Right lobe of liver (tissue), 6 donors: ENCODE measurements around the gene MOXD1. TPM values are rescaled to one million over a fixed set of nuclear protein-coding genes. Genes with fewer than 3 reads are reported as not detected.

ENCODE experiments used
- ATAC-seq, 4 donors: fragments of 200-7000 bp; cut with Tn5 transposase; one replicate each; pipeline ENCODE4 v1.9.1; 2020; ENCODE audit warnings: mild to moderate bottlenecking in 4 of 4, moderate library complexity in 4 of 4
- DNase-seq, 3 donors: peaks; one replicate each; pipeline ENCODE4 v3.0.0-alpha.2; 2020
- H3K27ac ChIP-seq, 3 donors: fragments of 200-600 bp; one replicate each; pipeline ENCODE4 v1.8.0; 2022
- H3K27me3 ChIP-seq, 2 donors: fragments of 200-600 bp; one replicate each; pipeline ENCODE4 v1.8.0; 2022
- H3K36me3 ChIP-seq, 4 donors: fragments of 200-600 bp; sonication (generic) in 1 of 4; one replicate each; pipeline versions ENCODE4 v1.5.1 to v1.8.0; 2017 to 2022; ENCODE audit warnings: control low read depth in 1 of 4
- H3K4me1 ChIP-seq, 4 donors: fragments of 200-600 bp; sonication (generic) in 1 of 4; one replicate each; pipeline versions ENCODE4 v1.5.1 to v1.8.0; 2017 to 2022; ENCODE audit warnings: control low read depth in 1 of 4
- H3K4me3 ChIP-seq, 3 donors: fragments of 200-600 bp; one replicate each; pipeline ENCODE4 v1.8.0; 2022
- H3K9me3 ChIP-seq, 4 donors: fragments of 200-600 bp; sonication (generic) in 1 of 4; one replicate each; pipeline versions ENCODE4 v1.5.1 to v1.8.0; 2017 to 2022; ENCODE audit warnings: control low read depth in 1 of 4
- POLR2A ChIP-seq: fragments of 450-650 bp; IDR thresholded peaks from one replicate; pipeline ENCODE4 v1.6.1; 2017; ENCODE audit warnings: antibody characterized with exemption, mild to moderate bottlenecking
- WGBS: methylation state at CpG from one replicate; pipeline ENCODE4 v1.1.6; 2018; ENCODE audit warnings: low coverage, low lambda C conversion rate; ENCODE audit not compliant: insufficient coverage; ENCODE audit errors: missing lambda C conversion rate; 5-methylcytosine and 5-hydroxymethylcytosine counted together
- intact Hi-C, 2 donors: fragments of 100-400 bp; cut with DNase I; formaldehyde crosslinking; loops; one replicate each; pipeline versions ENCODE4 v1.11.2 to v1.14.1; 2022
- total RNA-seq, 6 experiments: library from RNA; depleted of rRNA in 2 of 6; stranded (reverse); fragments of >200 nt in 2 of 6; fragmentation: NEBNext Ultra II Directional in 3 of 6; extraction: Animal tissue kit (Norgen Biotek cat#: 25700) in 3 of 6; gene quantifications; one replicate each; pipeline versions ENCODE4 v1.1.0 to v1.2.4, GENCODE V29; 2016 to 2023
- TF ChIP-seq, protein P1 (sequence below), 4 donors: fragments of 200-600 bp in 3 of 4; fragments of 450-650 bp in 1 of 4; IDR thresholded peaks; one replicate each; pipeline versions ENCODE4 v1.5.1 to v1.8.0; 2016 to 2022; ENCODE audit warnings: antibody characterized with exemption in 4 of 4, mild to moderate bottlenecking in 2 of 4
- donor health status: DM: no; HTN: yes; CAD: no.
- donor health status: DM: no; HTN: no; CAD: no.
- donor health status: DM: no; HTN: no; CAD: no.
- donor health status: DM: no; HTN: yes; CAD: no.
- donor health status: DM: no; HTN: yes; CAD: no.

MOXD1 gene
- total RNA-seq, 6 experiments from 2014 or later: 0.24 to 2.3 (median 1.0) TPM; not detected in 1

GRCh38 chr6:132391391-132392269, 9.6 kb downstream of the MOXD1 start:
- no peaks in the 10 kb centered on the region for H3K4me1 ChIP-seq
- intact Hi-C loops: loop anchor here in 1 of 2 donors (10.0 kb wide), 1 partner anchor 87 kb away; no protein-coding TSS in a partner anchor
- no peaks in the 10 kb centered on the region for H3K36me3 ChIP-seq
- no peak overlapping the region for H3K27ac ChIP-seq
- 51% methylated on average over 11 of the region's 12 CpGs for WGBS
- DNase-seq (no peak), ATAC-seq (no peak)
- no peak overlapping the region for H3K4me3 ChIP-seq
- peaks cover 0 to 4% (median 0%) of the 10 kb centered on the region in 4 donors for H3K9me3 ChIP-seq
- no peak for TF ChIP-seq POLR2A
- TF ChIP-seq, protein P1, sequence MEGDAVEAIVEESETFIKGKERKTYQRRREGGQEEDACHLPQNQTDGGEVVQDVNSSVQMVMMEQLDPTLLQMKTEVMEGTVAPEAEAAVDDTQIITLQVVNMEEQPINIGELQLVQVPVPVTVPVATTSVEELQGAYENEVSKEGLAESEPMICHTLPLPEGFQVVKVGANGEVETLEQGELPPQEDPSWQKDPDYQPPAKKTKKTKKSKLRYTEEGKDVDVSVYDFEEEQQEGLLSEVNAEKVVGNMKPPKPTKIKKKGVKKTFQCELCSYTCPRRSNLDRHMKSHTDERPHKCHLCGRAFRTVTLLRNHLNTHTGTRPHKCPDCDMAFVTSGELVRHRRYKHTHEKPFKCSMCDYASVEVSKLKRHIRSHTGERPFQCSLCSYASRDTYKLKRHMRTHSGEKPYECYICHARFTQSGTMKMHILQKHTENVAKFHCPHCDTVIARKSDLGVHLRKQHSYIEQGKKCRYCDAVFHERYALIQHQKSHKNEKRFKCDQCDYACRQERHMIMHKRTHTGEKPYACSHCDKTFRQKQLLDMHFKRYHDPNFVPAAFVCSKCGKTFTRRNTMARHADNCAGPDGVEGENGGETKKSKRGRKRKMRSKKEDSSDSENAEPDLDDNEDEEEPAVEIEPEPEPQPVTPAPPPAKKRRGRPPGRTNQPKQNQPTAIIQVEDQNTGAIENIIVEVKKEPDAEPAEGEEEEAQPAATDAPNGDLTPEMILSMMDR (IDR thresholded peaks at IDR 0.05): no peak
- H3K27me3 ChIP-seq: no peaks in the 10 kb centered on the region

DNA sequence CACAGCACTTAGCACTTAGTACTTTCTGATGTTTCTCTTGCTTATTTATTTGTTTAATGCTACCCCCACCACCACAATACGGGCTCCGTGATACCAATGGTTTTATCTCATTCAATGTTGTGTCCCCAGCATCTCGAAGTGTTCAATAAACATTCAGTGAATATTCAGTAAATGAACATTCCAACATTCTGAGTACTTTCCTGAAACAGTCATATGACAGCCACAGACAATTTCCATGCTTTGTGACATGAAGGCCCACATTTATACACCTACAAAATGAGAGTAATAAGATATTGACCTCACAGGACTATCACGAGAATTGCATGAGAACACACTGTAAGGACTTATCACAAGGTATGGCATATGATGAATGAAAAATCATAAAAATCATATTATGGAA, 10.8 kb downstream of the MOXD1 start:
- H3K36me3 ChIP-seq: no peaks in the 10 kb centered on the region

GRCh38 chr6:132390017-132390416, 11.3 kb downstream of the MOXD1 start:
- TF ChIP-seq, protein P1 (IDR thresholded peaks at IDR 0.05): no peak
- no peak for TF ChIP-seq POLR2A
- intact Hi-C loops: loop anchor here in 1 of 2 donors (10.0 kb wide), 1 partner anchor 85 kb away; no protein-coding TSS in a partner anchor
- no peaks in the 10 kb centered on the region for H3K36me3 ChIP-seq
- no peak overlapping the region for H3K4me3 ChIP-seq
- H3K4me1 ChIP-seq: no peaks in the 10 kb centered on the region
- DNase-seq: no peak
- H3K9me3 ChIP-seq: peaks cover 0 to 4% (median 0%) of the 10 kb centered on the region in 4 donors
- no peaks in the 10 kb centered on the region for H3K27me3 ChIP-seq
- no peak for ATAC-seq
- H3K27ac ChIP-seq: no peak overlapping the region
- WGBS: 82% methylated on average over 4 of the region's 4 CpGs

More for the DNA sequence above, 10.8 kb downstream of the MOXD1 start:
- DNase-seq (no peak), ATAC-seq (no peak)
- Histone ChIP-seq H3K4me3 (no peak overlapping the region), H3K27ac (no peak overlapping the region), H3K27me3 (no peaks in the 10 kb centered on the region), H3K4me1 (no peaks in the 10 kb centered on the region), H3K9me3 (peaks cover 0 to 4% (median 0%) of the 10 kb centered on the region in 4 donors)
- TF ChIP-seq, protein P1 (IDR thresholded peaks at IDR 0.05): no peak
- TF ChIP-seq POLR2A: no peak
- intact Hi-C loops: loop anchor here in 1 of 2 donors (10.0 kb wide), 1 partner anchor 86 kb away; no protein-coding TSS in a partner anchor
- 44% methylated on average over 4 of the region's 4 CpGs for WGBS

DNA sequence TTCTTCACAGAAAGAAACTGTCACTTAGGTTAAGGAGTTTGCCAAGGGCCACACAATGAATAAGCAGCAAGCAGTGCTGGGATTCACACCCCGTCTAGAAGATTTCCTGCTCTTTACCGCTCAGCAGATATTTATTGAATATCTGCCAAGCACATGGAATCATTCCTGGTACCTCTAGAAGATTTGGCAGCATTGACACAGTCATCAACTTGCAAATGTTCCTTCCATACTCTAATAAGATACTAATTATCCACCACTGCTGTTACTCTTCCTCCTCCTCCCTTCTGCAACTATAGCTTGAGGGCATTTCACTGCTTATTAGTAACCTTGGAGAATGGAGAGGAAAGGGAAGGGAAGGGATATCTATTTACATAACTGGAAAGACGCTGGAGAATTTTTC, 13.0 kb downstream of the MOXD1 start:
- TF ChIP-seq, protein P1 (IDR thresholded peaks at IDR 0.05): no peak
- TF ChIP-seq POLR2A: no peak
- Histone ChIP-seq H3K4me1 (no peaks in the 10 kb centered on the region), H3K36me3 (no peaks in the 10 kb centered on the region), H3K27me3 (no peaks in the 10 kb centered on the region), H3K4me3 (no peak overlapping the region), H3K9me3 (no peaks in the 10 kb centered on the region), H3K27ac (no peak overlapping the region)
- ATAC-seq (no peak), DNase-seq (no peak)
- intact Hi-C loops: no loop called here
- WGBS: 32% methylated on average over 3 of the region's 3 CpGs
